Esophagus muscularis mucosa (tissue), 4 donors: ENCODE measurements around the gene RNU5B-1. TPM values are rescaled to one million over a fixed set of nuclear protein-coding genes. Genes with fewer than 3 reads are reported as not detected.

Source experiments
- DNase-seq: peaks from one replicate; pipeline ENCODE4 v3.0.0-alpha.2; 2017; ENCODE audit errors: extremely low spot score
- H3K27ac ChIP-seq, 4 donors: fragments of 200-600 bp; sonication (generic); replicated peaks in 1 of 4; 1 replicate in 3 of 4; 2 replicates in 1 of 4; pipeline ENCODE4 v1.5.1; 2016 to 2019; ENCODE audit warnings: mild to moderate bottlenecking in 1 of 4
- H3K27me3 ChIP-seq, 4 donors: fragments of 200-600 bp; sonication (generic); one replicate each; pipeline versions ENCODE4 v1.5.1 to v1.6.0; 2016 to 2019
- H3K36me3 ChIP-seq, 4 donors: fragments of 200-600 bp; sonication (generic); one replicate each; pipeline ENCODE4 v1.5.1; 2016 to 2019
- H3K4me1 ChIP-seq, 4 donors: fragments of 200-600 bp; sonication (generic); one replicate each; pipeline ENCODE4 v1.5.1; 2016 to 2019
- H3K4me3 ChIP-seq, 4 donors: fragments of 200-600 bp; sonication (generic); 1 replicate in 2 of 4; 2 replicates in 2 of 4; pipeline ENCODE4 v1.5.1; 2016 to 2019; ENCODE audit warnings: mild to moderate bottlenecking in 4 of 4, moderate library complexity in 1 of 4
- H3K9me3 ChIP-seq, 4 donors: fragments of 200-600 bp; sonication (generic); 1 replicate in 3 of 4; 2 replicates in 1 of 4; pipeline ENCODE4 v1.5.1; 2016 to 2019
- EP300 ChIP-seq: sonication (generic); formaldehyde crosslinking; IDR thresholded peaks from one replicate; pipeline ENCODE4 v1.6.1; 2017; ENCODE audit warnings: antibody characterized with exemption
- POLR2A ChIP-seq: fragments of 450-650 bp; IDR thresholded peaks from one replicate; pipeline ENCODE4 v1.6.1; 2017; ENCODE audit warnings: antibody characterized with exemption, moderate library complexity, mild to moderate bottlenecking, low read depth
- POLR2AphosphoS5 ChIP-seq, 2 donors: sonication (generic); formaldehyde crosslinking; IDR thresholded peaks; one replicate each; pipeline ENCODE4 v1.6.1; 2017; ENCODE audit warnings: antibody characterized with exemption in 2 of 2
- WGBS: methylation state at CpG from one replicate; pipeline ENCODE4 v1.1.5; 2018; 5-methylcytosine and 5-hydroxymethylcytosine counted together
- intact Hi-C: fragments of 100-400 bp; cut with DNase I; formaldehyde crosslinking; loops from one replicate; pipeline ENCODE4 v1.15.1; 2023
- total RNA-seq, 4 donors: library from RNA; depleted of rRNA; stranded (reverse); fragments of >200 nt; gene quantifications; one replicate each; pipeline versions ENCODE4 v1.1.0 to v1.2.1, GENCODE V29; 2016
- TF ChIP-seq, protein P1 (sequence below), 3 experiments: fragments of 200-600 bp in 2 of 3; fragments of 450-650 bp in 1 of 3; sonication (generic) in 2 of 3; IDR thresholded peaks; one replicate each; pipeline ENCODE4 v1.5.1; 2017 to 2019; ENCODE audit warnings: antibody characterized with exemption in 3 of 3, mild to moderate bottlenecking in 2 of 3, moderate library complexity in 1 of 3

RNU5B-1 gene
- total RNA-seq, 4 donors from 2014 or later, result not detected

DNA sequence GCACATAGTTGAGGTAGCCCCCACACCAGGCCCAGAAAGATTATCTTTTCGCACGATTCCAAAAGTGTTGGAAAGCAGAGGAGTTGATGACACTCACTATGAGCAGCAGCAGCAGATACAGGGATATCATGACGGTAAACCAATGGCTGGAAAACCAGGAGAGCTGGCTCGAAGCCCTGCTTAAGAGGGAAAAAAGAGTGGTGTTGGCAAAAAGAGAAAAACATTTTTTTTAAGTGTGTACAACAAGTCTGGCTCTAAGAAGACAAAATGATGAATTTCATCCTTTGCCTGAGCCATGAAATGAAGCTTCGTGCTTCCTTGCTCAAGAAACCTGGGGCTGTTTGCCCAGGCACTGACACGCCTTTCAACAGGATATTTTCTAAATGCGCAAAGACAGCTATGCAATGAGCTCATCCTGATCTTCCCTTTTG lies 45.1 kb upstream of the RNU5B-1 start:
- H3K36me3 ChIP-seq, result peaks cover 0 to 65% (median 25%) of the 10 kb centered on the region in 4 donors
- H3K27ac ChIP-seq, result peak overlapping the region; percentile 81 to 92 (median 86)
- TF ChIP-seq POLR2AphosphoS5 (IDR thresholded peaks at IDR 0.05), result peak; percentile 56 to 58
- TF ChIP-seq POLR2A, result no peak
- H3K4me1 ChIP-seq, result peaks cover 9 to 76% (median 61%) of the 10 kb centered on the region in 4 donors
- no peak for DNase-seq
- 35% methylated on average over 7 of the region's 7 CpGs for WGBS
- H3K9me3 ChIP-seq, result no peaks in the 10 kb centered on the region
- H3K27me3 ChIP-seq, result no peaks in the 10 kb centered on the region
- intact Hi-C loops, result no loop called here
- peak overlapping the region in 1 of 4 donors; percentile 28 for H3K4me3 ChIP-seq

DNA sequence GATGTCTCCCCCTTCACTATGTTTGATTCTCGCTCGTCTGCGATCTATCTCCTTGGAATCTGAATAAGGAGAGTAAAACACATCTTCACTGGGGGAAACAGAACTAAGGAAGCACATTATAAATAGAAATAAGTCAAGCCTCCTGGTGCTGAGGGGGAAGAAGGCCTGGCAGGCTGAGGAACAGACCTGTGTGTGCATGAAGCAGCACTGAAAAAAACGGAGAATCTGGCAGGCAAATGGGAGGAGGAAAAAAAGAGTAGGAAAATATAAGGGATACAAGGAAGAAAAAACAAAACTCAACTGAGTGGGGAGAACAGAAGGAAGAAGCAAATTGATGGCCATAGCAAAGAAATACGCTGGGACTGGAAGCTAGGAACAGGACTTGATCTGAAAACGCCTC lies 43.5 kb upstream of the RNU5B-1 start:
- DNase-seq, result no peak
- intact Hi-C loops, result no loop called here
- Histone ChIP-seq H3K27ac (peak overlapping the region; percentile 81 to 92 (median 86)), H3K4me3 (no peak overlapping the region), H3K4me1 (peaks cover 9 to 79% (median 64%) of the 10 kb centered on the region in 4 donors), H3K36me3 (peaks cover 0 to 73% (median 28%) of the 10 kb centered on the region in 4 donors), H3K27me3 (no peaks in the 10 kb centered on the region), H3K9me3 (no peaks in the 10 kb centered on the region)
- TF ChIP-seq POLR2AphosphoS5 (IDR thresholded peaks at IDR 0.05) (no peak), POLR2A (no peak), EP300 (no peak)
- TF ChIP-seq, protein P1, sequence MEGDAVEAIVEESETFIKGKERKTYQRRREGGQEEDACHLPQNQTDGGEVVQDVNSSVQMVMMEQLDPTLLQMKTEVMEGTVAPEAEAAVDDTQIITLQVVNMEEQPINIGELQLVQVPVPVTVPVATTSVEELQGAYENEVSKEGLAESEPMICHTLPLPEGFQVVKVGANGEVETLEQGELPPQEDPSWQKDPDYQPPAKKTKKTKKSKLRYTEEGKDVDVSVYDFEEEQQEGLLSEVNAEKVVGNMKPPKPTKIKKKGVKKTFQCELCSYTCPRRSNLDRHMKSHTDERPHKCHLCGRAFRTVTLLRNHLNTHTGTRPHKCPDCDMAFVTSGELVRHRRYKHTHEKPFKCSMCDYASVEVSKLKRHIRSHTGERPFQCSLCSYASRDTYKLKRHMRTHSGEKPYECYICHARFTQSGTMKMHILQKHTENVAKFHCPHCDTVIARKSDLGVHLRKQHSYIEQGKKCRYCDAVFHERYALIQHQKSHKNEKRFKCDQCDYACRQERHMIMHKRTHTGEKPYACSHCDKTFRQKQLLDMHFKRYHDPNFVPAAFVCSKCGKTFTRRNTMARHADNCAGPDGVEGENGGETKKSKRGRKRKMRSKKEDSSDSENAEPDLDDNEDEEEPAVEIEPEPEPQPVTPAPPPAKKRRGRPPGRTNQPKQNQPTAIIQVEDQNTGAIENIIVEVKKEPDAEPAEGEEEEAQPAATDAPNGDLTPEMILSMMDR (IDR thresholded peaks at IDR 0.05), result no peak
- 91% methylated on average over 6 of the region's 6 CpGs for WGBS

DNA sequence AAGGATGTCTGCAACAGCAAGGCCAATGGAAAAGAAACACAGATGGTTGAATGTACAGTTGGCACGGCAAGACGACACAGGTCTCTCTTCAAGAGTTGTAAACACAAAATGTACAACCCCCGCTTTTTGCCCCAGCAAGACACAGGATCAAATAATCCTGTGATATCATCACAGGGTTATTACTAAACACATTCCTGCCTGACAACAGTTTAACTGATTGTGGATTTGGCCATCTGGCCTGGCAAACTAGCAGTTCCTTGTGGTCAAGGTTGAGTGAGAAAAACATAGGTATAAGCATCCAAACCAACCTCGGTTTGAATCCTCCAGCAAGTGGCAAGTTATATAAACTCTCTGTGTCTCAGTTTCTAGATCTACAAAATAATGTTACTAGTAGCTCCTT lies 41.2 kb upstream of the RNU5B-1 start:
- intact Hi-C loops, result no loop called here
- WGBS, result 76% methylated on average over 4 of the region's 4 CpGs
- TF ChIP-seq POLR2A, result no peak
- no peak for TF ChIP-seq EP300
- TF ChIP-seq POLR2AphosphoS5 (IDR thresholded peaks at IDR 0.05), result no peak
- TF ChIP-seq, protein P1 (IDR thresholded peaks at IDR 0.05), result no peak
- no peak overlapping the region for H3K4me3 ChIP-seq
- H3K9me3 ChIP-seq, result no peaks in the 10 kb centered on the region
- peak overlapping the region in 1 of 4 donors; percentile 41 for H3K27ac ChIP-seq
- H3K4me1 ChIP-seq, result peaks cover 2 to 63% (median 45%) of the 10 kb centered on the region in 4 donors
- peaks cover 0 to 77% (median 35%) of the 10 kb centered on the region in 4 donors for H3K36me3 ChIP-seq
- DNase-seq, result no peak
- no peaks in the 10 kb centered on the region for H3K27me3 ChIP-seq

DNA sequence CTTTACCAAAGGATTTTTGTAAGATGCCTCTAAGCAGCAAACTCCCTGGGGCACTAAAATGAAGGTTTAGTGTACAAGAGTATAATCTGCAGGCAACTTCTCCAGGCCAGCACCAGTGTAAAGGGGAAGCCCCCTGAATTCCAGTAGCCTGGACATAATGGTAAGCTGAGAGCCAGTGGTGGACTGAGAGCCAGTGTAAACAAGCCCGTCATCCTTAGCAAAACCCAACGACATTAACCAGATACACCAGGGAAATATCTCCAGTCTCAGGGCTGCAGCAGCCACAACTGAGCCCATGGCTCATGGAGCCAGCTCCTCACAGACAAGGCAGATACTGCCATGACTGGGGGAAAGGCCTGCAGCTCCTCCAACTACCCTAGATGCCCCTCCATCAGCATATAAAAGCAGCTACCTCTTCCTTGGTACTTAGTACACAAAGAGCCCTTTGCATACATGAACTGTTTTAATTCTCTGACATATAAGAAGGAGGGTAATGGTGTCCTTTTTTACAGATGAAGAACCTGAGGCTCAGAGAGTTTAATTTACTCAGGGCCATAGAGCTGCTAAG lies 39.5 kb upstream of the RNU5B-1 start:
- TF ChIP-seq POLR2AphosphoS5 (IDR thresholded peaks at IDR 0.05), result no peak
- Histone ChIP-seq H3K27me3 (no peaks in the 10 kb centered on the region), H3K36me3 (peaks cover 0 to 68% (median 42%) of the 10 kb centered on the region in 4 donors), H3K27ac (peak overlapping the region in 1 of 4 donors; percentile 5), H3K4me3 (no peak overlapping the region), H3K4me1 (peaks cover 0 to 48% (median 30%) of the 10 kb centered on the region in 4 donors), H3K9me3 (no peaks in the 10 kb centered on the region)
- WGBS, result 20% methylated on average over 2 of the region's 2 CpGs
- DNase-seq, result no peak
- intact Hi-C loops, result no loop called here

DNA sequence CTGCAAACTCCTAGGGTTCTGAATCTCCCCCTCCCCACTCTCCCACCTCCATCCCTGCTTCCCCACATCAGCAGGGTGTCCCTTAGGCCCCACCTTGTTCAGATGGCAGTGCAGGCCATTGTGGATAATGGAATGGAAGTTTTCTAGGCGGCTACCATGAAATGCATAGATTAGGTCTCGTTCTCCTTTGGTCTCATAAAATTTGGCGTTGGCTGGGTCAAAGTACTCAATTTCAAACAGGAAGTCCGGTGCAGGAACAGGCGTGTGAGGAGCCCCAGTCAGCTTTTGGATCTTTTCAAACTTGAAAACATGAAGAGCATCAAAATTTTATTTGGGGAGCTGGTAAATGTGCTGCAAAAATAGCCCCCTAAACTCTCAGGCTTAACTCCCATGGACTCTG lies 38.0 kb upstream of the RNU5B-1 start:
- H3K4me3 ChIP-seq, result no peak overlapping the region
- intact Hi-C loops, result no loop called here
- peaks cover 4 to 50% (median 31%) of the 10 kb centered on the region in 4 donors for H3K4me1 ChIP-seq
- peaks cover 0 to 59% (median 37%) of the 10 kb centered on the region in 4 donors for H3K36me3 ChIP-seq
- H3K27me3 ChIP-seq, result no peaks in the 10 kb centered on the region
- no peak for DNase-seq
- H3K27ac ChIP-seq, result no peak overlapping the region
- WGBS, result 94% methylated on average over 5 of the region's 5 CpGs
- H3K9me3 ChIP-seq, result no peaks in the 10 kb centered on the region
- TF ChIP-seq, protein P1 (IDR thresholded peaks at IDR 0.05), result no peak
- no peak for TF ChIP-seq POLR2A
- no peak for TF ChIP-seq POLR2AphosphoS5 (IDR thresholded peaks at IDR 0.05)
